Measurements from ENCODE around the gene GTF3C5. TPM values are rescaled to one million over a fixed set of nuclear protein-coding genes. Genes with fewer than 3 reads are reported as not detected.
A peak's percentile ranks its signal among the peaks of the same experiment; 100 is the strongest.
"Not testable (repeated sequence)": the region's sequence is repeated elsewhere in the genome, so short reads cannot be mapped to it uniquely, and the experiment has no call there.

The GTF3C5 gene
- total RNA-seq, 6 experiments from 2014 or later: 18.4 to 30.5 (median 19.8) TPM

GRCh38 chr9:133078486-133078885 is 47.7 kb downstream of the GTF3C5 start:
- Histone ChIP-seq H3K9me3 (no peaks in the 10 kb centered on the region), H3K36me3 (no peaks in the 10 kb centered on the region), H3K27me3 (no peaks in the 10 kb centered on the region), H3K27ac (no peak overlapping the region), H3K4me3 (no peak overlapping the region), H3K4me1 (no peaks in the 10 kb centered on the region)
- DNase-seq: peak in 1 of 3 donors; percentile 26
- no peak for TF ChIP-seq POLR2A (IDR thresholded peaks at IDR 0.05)
- no peak for TF ChIP-seq CTCF (IDR thresholded peaks at IDR 0.05)
- no CpG with 5 or more reads among the region's 14 CpGs for WGBS (ENCODE audit: insufficient coverage, low coverage, low lambda C conversion rate, missing lambda C conversion rate)
- no peak for ATAC-seq
- intact Hi-C loops (cut with DNase I): no loop called here

DNA sequence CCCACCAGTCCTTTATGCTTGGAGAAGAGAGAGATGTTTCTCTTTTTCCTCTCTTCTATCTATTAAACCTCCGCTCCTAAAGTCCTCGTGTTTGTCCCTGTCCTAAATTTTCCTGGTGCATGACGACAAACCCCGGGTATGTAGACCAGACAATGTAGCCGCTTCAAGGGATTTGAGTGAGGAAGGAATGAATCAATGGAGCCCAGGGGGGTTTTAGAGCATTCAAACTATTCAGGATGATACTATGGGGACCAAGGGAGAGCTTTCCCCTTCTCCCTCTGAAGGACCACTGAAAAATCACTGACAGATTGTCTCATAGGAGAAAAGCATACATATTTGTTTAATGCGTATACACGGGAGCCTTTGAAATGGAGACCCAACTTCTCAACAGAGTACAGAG is 49.4 kb downstream of the GTF3C5 start:
- H3K27ac ChIP-seq: no peak overlapping the region
- no peaks in the 10 kb centered on the region for H3K27me3 ChIP-seq
- no peak overlapping the region for H3K4me3 ChIP-seq
- H3K9me3 ChIP-seq: no peaks in the 10 kb centered on the region
- intact Hi-C loops (cut with DNase I): no loop called here
- DNase-seq: no peak
- no CpG with 5 or more reads among the region's 7 CpGs for WGBS (ENCODE audit: insufficient coverage, low coverage, low lambda C conversion rate, missing lambda C conversion rate)
- ATAC-seq: no peak
- no peaks in the 10 kb centered on the region for H3K36me3 ChIP-seq
- no peaks in the 10 kb centered on the region for H3K4me1 ChIP-seq
- no peak for TF ChIP-seq CTCF (IDR thresholded peaks at IDR 0.05)

- not testable (repeated sequence) for ATAC-seq
Observed at GRCh38 chr9:133080786-133081779, 50.3 kb downstream of the GTF3C5 start.

GRCh38 chr9:133081957-133082644 is 51.3 kb downstream of the GTF3C5 start:
- H3K4me3 ChIP-seq; H3K4me1 ChIP-seq; H3K27ac ChIP-seq; H3K27me3 ChIP-seq; intact Hi-C loops (cut with DNase I); H3K9me3 ChIP-seq; H3K36me3 ChIP-seq; ATAC-seq: not testable (repeated sequence)
- DNase-seq: peak in 1 of 3 donors; percentile 14
- WGBS (ENCODE audit: insufficient coverage, low coverage, low lambda C conversion rate, missing lambda C conversion rate): 66% methylated on average over 2 of the region's 12 CpGs

More at GRCh38 chr9:133080786-133081779, 50.3 kb downstream of the GTF3C5 start:
- H3K4me1 ChIP-seq; H3K27ac ChIP-seq; H3K4me3 ChIP-seq; intact Hi-C loops (cut with DNase I); H3K9me3 ChIP-seq; H3K36me3 ChIP-seq; H3K27me3 ChIP-seq: not testable (repeated sequence)
- WGBS (ENCODE audit: insufficient coverage, low coverage, low lambda C conversion rate, missing lambda C conversion rate): no CpG with 5 or more reads among the region's 18 CpGs
- peak in 1 of 3 donors; percentile 24 for DNase-seq

GRCh38 chr9:133083688-133084087 is 52.9 kb downstream of the GTF3C5 start:
- H3K4me3 ChIP-seq; H3K9me3 ChIP-seq; ATAC-seq; intact Hi-C loops (cut with DNase I); H3K27ac ChIP-seq; H3K27me3 ChIP-seq; H3K4me1 ChIP-seq; H3K36me3 ChIP-seq: not testable (repeated sequence)
- WGBS (ENCODE audit: insufficient coverage, low coverage, low lambda C conversion rate, missing lambda C conversion rate): no CpG with 5 or more reads among the region's 9 CpGs
- peak in 1 of 3 donors; percentile 19 for DNase-seq

- H3K27ac ChIP-seq; H3K4me3 ChIP-seq; intact Hi-C loops (cut with DNase I); H3K9me3 ChIP-seq; H3K27me3 ChIP-seq; DNase-seq; H3K36me3 ChIP-seq; H3K4me1 ChIP-seq: not testable (repeated sequence)
- no CpG with 5 or more reads among the region's 17 CpGs for WGBS (ENCODE audit: insufficient coverage, low coverage, low lambda C conversion rate, missing lambda C conversion rate)
- ATAC-seq: peak in 1 of 4 donors; percentile 10
Observed at GRCh38 chr9:133086212-133086860, 55.5 kb downstream of the GTF3C5 start.

Measured in right lobe of liver (tissue), 6 donors.